Breast epithelium (tissue), 4 donors: Measurements from ENCODE around the gene MAML3. TPM values are rescaled to one million over a fixed set of nuclear protein-coding genes. Genes with fewer than 3 reads are reported as not detected.

Experiments
- DNase-seq, 2 donors: peaks; one replicate each; pipeline ENCODE4 v3.0.0-alpha.2; 2019; ENCODE audit warnings: low spot score in 2 of 2
- H3K27ac ChIP-seq, 2 donors: fragments of 200-600 bp; sonication (generic) in 1 of 2; one replicate each; pipeline ENCODE4 v1.5.1; 2016 to 2019; ENCODE audit warnings: mild to moderate bottlenecking in 1 of 2
- H3K27me3 ChIP-seq, 2 donors: fragments of 200-600 bp; sonication (generic) in 1 of 2; one replicate each; pipeline versions ENCODE4 v1.5.1 to v1.6.0; 2017 to 2019; ENCODE audit warnings: control low read depth in 1 of 2, mild to moderate bottlenecking in 1 of 2
- H3K36me3 ChIP-seq: fragments of 200-600 bp; one replicate; pipeline ENCODE4 v1.5.1; 2019
- H3K4me1 ChIP-seq, 2 donors: fragments of 200-600 bp; sonication (generic); one replicate each; pipeline ENCODE4 v1.5.1; 2016 to 2019; ENCODE audit warnings: control low read depth in 1 of 2
- H3K4me3 ChIP-seq, 3 donors: fragments of 200-600 bp; sonication (generic); 1 replicate in 2 of 3; 2 replicates in 1 of 3; pipeline ENCODE4 v1.5.1; 2016 to 2019; ENCODE audit warnings: mild to moderate bottlenecking in 3 of 3, moderate library complexity in 2 of 3
- H3K9me3 ChIP-seq, 2 donors: fragments of 200-600 bp; sonication (generic) in 1 of 2; one replicate each; pipeline ENCODE4 v1.5.1; 2016 to 2019; ENCODE audit warnings: control low read depth in 1 of 2
- POLR2A ChIP-seq: fragments of 450-650 bp; IDR thresholded peaks from one replicate; pipeline ENCODE4 v1.6.1; 2016; ENCODE audit warnings: antibody characterized with exemption, mild to moderate bottlenecking, moderate library complexity
- POLR2AphosphoS5 ChIP-seq, 3 donors: sonication (generic); formaldehyde crosslinking; IDR thresholded peaks; one replicate each; pipeline ENCODE4 v1.6.1; 2017; ENCODE audit warnings: antibody characterized with exemption in 3 of 3
- intact Hi-C: fragments of 100-400 bp; cut with DNase I; formaldehyde crosslinking; loops from one replicate; pipeline ENCODE4 v1.15.1; 2023; ENCODE audit warnings: low total_unique reads
- total RNA-seq, 3 donors: library from RNA; depleted of rRNA; stranded (reverse); fragments of >200 nt; gene quantifications; one replicate each; pipeline ENCODE4 v1.1.0, GENCODE V29; 2016
- TF ChIP-seq, protein P1 (sequence below), 3 donors: fragments of 450-650 bp; IDR thresholded peaks; one replicate each; pipeline ENCODE4 v1.5.1; 2016 to 2017; ENCODE audit warnings: antibody characterized with exemption in 3 of 3, mild to moderate bottlenecking in 3 of 3, moderate library complexity in 3 of 3

MAML3 gene
- total RNA-seq, 3 donors from 2014 or later, result 5.0 to 16.8 (median 11.1) TPM

GRCh38 chr4:139682309-139682708 is 471.7 kb downstream of the MAML3 start:
- H3K27ac ChIP-seq, result no peak overlapping the region
- no peaks in the 10 kb centered on the region for H3K4me1 ChIP-seq
- no peaks in the 10 kb centered on the region for H3K36me3 ChIP-seq
- TF ChIP-seq POLR2A (no peak), POLR2AphosphoS5 (IDR thresholded peaks at IDR 0.05) (no peak)
- TF ChIP-seq, protein P1, sequence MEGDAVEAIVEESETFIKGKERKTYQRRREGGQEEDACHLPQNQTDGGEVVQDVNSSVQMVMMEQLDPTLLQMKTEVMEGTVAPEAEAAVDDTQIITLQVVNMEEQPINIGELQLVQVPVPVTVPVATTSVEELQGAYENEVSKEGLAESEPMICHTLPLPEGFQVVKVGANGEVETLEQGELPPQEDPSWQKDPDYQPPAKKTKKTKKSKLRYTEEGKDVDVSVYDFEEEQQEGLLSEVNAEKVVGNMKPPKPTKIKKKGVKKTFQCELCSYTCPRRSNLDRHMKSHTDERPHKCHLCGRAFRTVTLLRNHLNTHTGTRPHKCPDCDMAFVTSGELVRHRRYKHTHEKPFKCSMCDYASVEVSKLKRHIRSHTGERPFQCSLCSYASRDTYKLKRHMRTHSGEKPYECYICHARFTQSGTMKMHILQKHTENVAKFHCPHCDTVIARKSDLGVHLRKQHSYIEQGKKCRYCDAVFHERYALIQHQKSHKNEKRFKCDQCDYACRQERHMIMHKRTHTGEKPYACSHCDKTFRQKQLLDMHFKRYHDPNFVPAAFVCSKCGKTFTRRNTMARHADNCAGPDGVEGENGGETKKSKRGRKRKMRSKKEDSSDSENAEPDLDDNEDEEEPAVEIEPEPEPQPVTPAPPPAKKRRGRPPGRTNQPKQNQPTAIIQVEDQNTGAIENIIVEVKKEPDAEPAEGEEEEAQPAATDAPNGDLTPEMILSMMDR (IDR thresholded peaks at IDR 0.05), result no peak
- no peak for DNase-seq
- intact Hi-C loops, result no loop called here
- H3K4me3 ChIP-seq, result no peak overlapping the region
- no peaks in the 10 kb centered on the region for H3K27me3 ChIP-seq
- H3K9me3 ChIP-seq, result no peaks in the 10 kb centered on the region

DNA sequence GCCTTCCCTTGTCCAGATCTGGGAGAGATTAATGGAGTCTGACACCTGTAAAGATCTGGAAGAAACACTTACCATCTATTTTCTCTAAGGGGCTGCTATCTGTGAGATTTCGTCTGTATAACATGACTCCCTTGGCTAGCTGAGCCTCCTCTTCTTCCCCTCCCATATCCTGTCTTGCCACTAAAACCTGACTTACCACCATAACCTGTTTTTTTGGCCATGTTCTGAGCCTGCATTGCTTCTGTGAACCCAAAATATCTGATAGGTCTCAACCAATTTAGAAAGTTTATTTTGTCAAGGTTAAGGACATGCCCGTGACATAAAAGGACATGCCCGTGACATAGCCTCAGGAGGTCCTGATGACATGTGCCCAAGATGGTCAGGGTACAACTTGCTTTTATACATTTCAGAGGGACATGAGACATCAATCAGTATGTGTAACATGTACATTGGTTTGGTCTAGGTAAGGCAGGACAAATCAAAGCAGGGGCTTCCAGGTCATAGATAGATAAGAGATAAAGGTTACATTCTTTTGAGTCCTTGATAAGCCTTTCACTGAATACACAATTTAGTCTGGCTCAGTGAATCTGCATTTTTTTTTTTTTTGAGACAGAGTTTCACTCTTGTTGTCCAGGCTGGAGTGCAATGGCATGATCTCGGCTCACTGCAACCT is 476.9 kb downstream of the MAML3 start:
- no peaks in the 10 kb centered on the region for H3K4me1 ChIP-seq
- no peaks in the 10 kb centered on the region for H3K27me3 ChIP-seq
- no peak for DNase-seq
- H3K27ac ChIP-seq, result no peak overlapping the region
- no peak overlapping the region for H3K4me3 ChIP-seq
- intact Hi-C loops, result no loop called here
- H3K9me3 ChIP-seq, result no peaks in the 10 kb centered on the region
- H3K36me3 ChIP-seq, result no peaks in the 10 kb centered on the region
- TF ChIP-seq, protein P1 (IDR thresholded peaks at IDR 0.05), result no peak
- TF ChIP-seq POLR2AphosphoS5 (IDR thresholded peaks at IDR 0.05), result no peak
- TF ChIP-seq POLR2A, result no peak

- Histone ChIP-seq H3K4me1 (no peaks in the 10 kb centered on the region), H3K9me3 (no peaks in the 10 kb centered on the region), H3K27ac (no peak overlapping the region), H3K36me3 (no peaks in the 10 kb centered on the region), H3K4me3 (no peak overlapping the region), H3K27me3 (no peaks in the 10 kb centered on the region)
- no peak for DNase-seq
- intact Hi-C loops, result no loop called here
- TF ChIP-seq POLR2AphosphoS5 (IDR thresholded peaks at IDR 0.05) (no peak), POLR2A (no peak)
- TF ChIP-seq, protein P1 (IDR thresholded peaks at IDR 0.05), result no peak
These were observed 477.6 kb downstream of the MAML3 start for GRCh38 chr4:139676365-139676764.

GRCh38 chr4:139675651-139676050 is 478.3 kb downstream of the MAML3 start:
- TF ChIP-seq, protein P1 (IDR thresholded peaks at IDR 0.05), result no peak
- TF ChIP-seq POLR2A, result no peak
- no peak for TF ChIP-seq POLR2AphosphoS5 (IDR thresholded peaks at IDR 0.05)
- DNase-seq, result no peak
- Histone ChIP-seq H3K27ac (no peak overlapping the region), H3K4me1 (no peaks in the 10 kb centered on the region), H3K4me3 (no peak overlapping the region), H3K36me3 (no peaks in the 10 kb centered on the region), H3K9me3 (no peaks in the 10 kb centered on the region), H3K27me3 (no peaks in the 10 kb centered on the region)
- intact Hi-C loops, result no loop called here

DNA sequence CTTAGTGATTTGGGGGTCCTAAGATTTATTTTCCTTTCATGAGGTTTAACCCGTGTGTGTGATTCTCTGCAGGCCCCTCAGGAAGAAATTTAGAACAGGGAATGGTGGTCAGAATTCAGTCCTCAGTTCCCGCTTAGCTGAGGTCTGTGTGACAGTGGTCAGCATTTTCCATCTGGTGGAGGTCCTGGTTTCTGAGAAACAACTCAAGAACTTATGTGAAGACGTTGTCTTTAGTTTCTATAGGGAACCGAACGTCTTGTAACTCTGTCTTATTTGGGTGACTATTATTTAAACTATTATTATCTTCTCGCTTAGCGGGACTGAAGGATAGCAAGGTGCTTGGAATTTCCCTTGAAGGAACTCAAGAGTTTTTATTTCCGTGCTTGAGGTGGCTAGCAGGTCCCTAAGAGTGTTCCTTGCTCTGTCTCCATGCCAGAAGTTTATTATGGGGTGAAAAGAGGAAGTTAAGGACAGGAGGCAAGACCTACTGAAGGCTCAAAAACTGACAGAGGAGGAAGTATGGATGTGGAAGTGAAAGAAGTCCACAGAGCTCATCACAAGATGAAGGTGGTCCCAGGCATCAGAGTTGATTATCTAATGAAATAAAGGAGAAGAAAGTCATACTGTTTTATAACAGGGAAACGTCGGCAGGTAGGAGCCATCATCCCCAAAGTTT is 479.0 kb downstream of the MAML3 start:
- H3K27ac ChIP-seq, result no peak overlapping the region
- no peaks in the 10 kb centered on the region for H3K9me3 ChIP-seq
- TF ChIP-seq, protein P1 (IDR thresholded peaks at IDR 0.05), result no peak
- no peak for TF ChIP-seq POLR2AphosphoS5 (IDR thresholded peaks at IDR 0.05)
- no peak for TF ChIP-seq POLR2A
- intact Hi-C loops, result no loop called here
- DNase-seq, result no peak
- H3K27me3 ChIP-seq, result no peaks in the 10 kb centered on the region
- H3K36me3 ChIP-seq, result no peaks in the 10 kb centered on the region
- H3K4me1 ChIP-seq, result no peaks in the 10 kb centered on the region
- no peak overlapping the region for H3K4me3 ChIP-seq
